ENCODE data around the gene SCML2.

GRCh38 chrX:18390941-18391538 is 36.6 kb upstream of the SCML2 start:
- TF ChIP-seq, protein P1, sequence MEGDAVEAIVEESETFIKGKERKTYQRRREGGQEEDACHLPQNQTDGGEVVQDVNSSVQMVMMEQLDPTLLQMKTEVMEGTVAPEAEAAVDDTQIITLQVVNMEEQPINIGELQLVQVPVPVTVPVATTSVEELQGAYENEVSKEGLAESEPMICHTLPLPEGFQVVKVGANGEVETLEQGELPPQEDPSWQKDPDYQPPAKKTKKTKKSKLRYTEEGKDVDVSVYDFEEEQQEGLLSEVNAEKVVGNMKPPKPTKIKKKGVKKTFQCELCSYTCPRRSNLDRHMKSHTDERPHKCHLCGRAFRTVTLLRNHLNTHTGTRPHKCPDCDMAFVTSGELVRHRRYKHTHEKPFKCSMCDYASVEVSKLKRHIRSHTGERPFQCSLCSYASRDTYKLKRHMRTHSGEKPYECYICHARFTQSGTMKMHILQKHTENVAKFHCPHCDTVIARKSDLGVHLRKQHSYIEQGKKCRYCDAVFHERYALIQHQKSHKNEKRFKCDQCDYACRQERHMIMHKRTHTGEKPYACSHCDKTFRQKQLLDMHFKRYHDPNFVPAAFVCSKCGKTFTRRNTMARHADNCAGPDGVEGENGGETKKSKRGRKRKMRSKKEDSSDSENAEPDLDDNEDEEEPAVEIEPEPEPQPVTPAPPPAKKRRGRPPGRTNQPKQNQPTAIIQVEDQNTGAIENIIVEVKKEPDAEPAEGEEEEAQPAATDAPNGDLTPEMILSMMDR (IDR thresholded peaks at IDR 0.05 in 4 of 5, conservative IDR thresholded peaks at IDR 0.05 in 1 of 5): peak; percentile 43 to 83 (median 70)
- no peak for TF ChIP-seq POLR2A (IDR thresholded peaks at IDR 0.05)

Measured in gastrocnemius medialis (tissue), 4 donors.